K562 (cell line): ENCODE data around the gene TEPSIN. TPM values are rescaled to one million over a fixed set of nuclear protein-coding genes. Genes with fewer than 3 reads are reported as not detected.
A peak's percentile ranks its signal among the peaks of the same experiment; 100 is the strongest.

Experiments
- ATAC-seq: fragments of 200-7000 bp; cut with Tn5 transposase; 3 replicates; pipeline ENCODE4 v1.9.1; 2020; ENCODE audit warnings: moderate library complexity
- BruUV-seq: library from RNA; stranded (reverse); fragments of 400-500 nt; replicated peaks from 2 replicates; lab custom pipeline; 2021; lab: Mats Ljungman, UMichigan
- CTCF ChIA-PET: fragments of 300-600 bp; formaldehyde crosslinking; extraction: SDS; loops from one replicate; lab custom pipeline; 2021; ENCODE audit warnings: low intra/inter-chr PET ratio; lab: Yijun Ruan, JAX
- POLR2A ChIA-PET: fragments of 300-600, 350-650 bp; sonication (Branson Sonifier 250); formaldehyde crosslinking; extraction: SDS; loops from one replicate; lab custom pipeline; 2021; ENCODE audit warnings: antibody characterized with exemption, inconsistent platforms; lab: Yijun Ruan, JAX
- DNase-seq, 4 experiments: peaks; one replicate each; pipeline versions ENCODE4 v3.0.0 to v3.0.0-alpha.2; 2011 to 2018; ENCODE audit warnings: low spot score in 3 of 4, mixed read lengths in 3 of 4; ENCODE audit errors: extremely low read depth in 1 of 4
- FAIRE-seq: peaks from 2 replicates; lab custom pipeline; 2011; peaks lifted over from hg19 to GRCh38; lab: Jason Lieb, UNC
- H2AFZ ChIP-seq: 2 replicates; pipeline ENCODE4 v1.6.0; 2011; ENCODE audit warnings: low read depth, low read length, control low read depth, inconsistent platforms
- H3K27ac ChIP-seq: fragments of 200-600 bp; 3 replicates; pipeline ENCODE4 v1.8.0; 2011; ENCODE audit warnings: low read depth, mild to moderate bottlenecking, control low read depth, inconsistent platforms, low read length, moderate library complexity, mixed read lengths; ENCODE audit errors: extremely low read depth
- H3K27me3 ChIP-seq, 2 experiments: fragments of 300-600 bp in 1 of 2; 2 replicates in 1 of 2; 3 replicates in 1 of 2; pipeline versions ENCODE4 v1.6.0 to v1.8.0; 2011; ENCODE audit warnings: inconsistent platforms in 2 of 2, low read length in 2 of 2, mild to moderate bottlenecking in 1 of 2, mixed read lengths in 1 of 2, moderate library complexity in 1 of 2; ENCODE audit not compliant: control insufficient read depth in 2 of 2, insufficient read depth in 2 of 2
- H3K36me3 ChIP-seq: fragments of 300-600 bp; 3 replicates; pipeline ENCODE4 v1.8.0; 2011; ENCODE audit warnings: mild to moderate bottlenecking, low read length, inconsistent platforms; ENCODE audit not compliant: control insufficient read depth, insufficient read depth
- H3K4me1 ChIP-seq, 2 experiments: fragments of 200-600 bp in 1 of 2; replicated peaks in 1 of 2; 2 replicates in 1 of 2; 3 replicates in 1 of 2; pipeline versions ENCODE4 v1.5.1 to v1.8.0; 2011; ENCODE audit warnings: inconsistent platforms in 2 of 2, low read length in 2 of 2, mild to moderate bottlenecking in 1 of 2, mixed read lengths in 1 of 2, moderate library complexity in 1 of 2; ENCODE audit not compliant: control insufficient read depth in 2 of 2, insufficient read depth in 2 of 2
- H3K4me2 ChIP-seq: 2 replicates; pipeline ENCODE4 v1.6.1; 2011; ENCODE audit warnings: low read length, control low read depth, inconsistent platforms, mixed read lengths; ENCODE audit not compliant: insufficient read depth
- H3K4me3 ChIP-seq: fragments of 200-600 bp; sonication (generic), shearing (Covaris generic); 2 replicates; pipeline ENCODE4 v1.5.1; 2016; ENCODE audit warnings: control low read depth, inconsistent platforms
- H3K79me2 ChIP-seq: fragments of 200-600 bp; 3 replicates; pipeline ENCODE4 v1.8.0; 2011; ENCODE audit warnings: low read length, inconsistent platforms; ENCODE audit not compliant: control insufficient read depth, insufficient read depth
- H3K9ac ChIP-seq, 2 experiments: 2 replicates each; pipeline versions ENCODE4 v1.6.0 to v1.6.1; 2011; ENCODE audit warnings: low read depth in 2 of 2, low read length in 2 of 2, control low read depth in 1 of 2, inconsistent platforms in 1 of 2, mild to moderate bottlenecking in 1 of 2, mixed read lengths in 1 of 2; ENCODE audit not compliant: insufficient read depth in 1 of 2
- H3K9me1 ChIP-seq: one replicate; pipeline ENCODE4 v1.6.0; 2011; ENCODE audit warnings: inconsistent platforms, mild to moderate bottlenecking, low read length, moderate library complexity; ENCODE audit not compliant: control insufficient read depth, insufficient read depth
- H3K9me3 ChIP-seq: replicated peaks from 2 replicates; pipeline ENCODE4 v1.5.1; 2011; ENCODE audit warnings: low read depth, low read length, inconsistent platforms; ENCODE audit not compliant: control insufficient read depth, insufficient read depth
- H4K20me1 ChIP-seq: replicated peaks from 2 replicates; pipeline ENCODE4 v1.6.1; 2011; ENCODE audit warnings: low read length, inconsistent platforms, mixed read lengths; ENCODE audit not compliant: control insufficient read depth, insufficient read depth
- CTCF ChIP-seq, 3 experiments: IDR thresholded peaks in 2 of 3; conservative IDR thresholded peaks in 1 of 3; 2 replicates each; pipeline ENCODE4 v1.5.1; 2011 to 2012; ENCODE audit warnings: low read length in 3 of 3, mild to moderate bottlenecking in 3 of 3, control low read depth in 2 of 3, improper control_type of control experiment in 1 of 3, inconsistent platforms in 1 of 3, low read depth in 1 of 3, mixed read lengths in 1 of 3, moderate library complexity in 1 of 3; ENCODE audit not compliant: insufficient read depth in 2 of 3
- GATA2 ChIP-seq: sonication (generic); formaldehyde crosslinking; IDR thresholded peaks from 2 replicates; pipeline ENCODE4 v1.4.0; 2020; ENCODE audit warnings: mild to moderate bottlenecking, missing genetic modification reagents
- SMC3 ChIP-seq: conservative IDR thresholded peaks from 2 replicates; pipeline ENCODE4 v1.6.1; 2011; ENCODE audit warnings: low read depth, low read length, improper control_type of control experiment; ENCODE audit not compliant: insufficient read depth
- SOX6 ChIP-seq: fragments of 450-650 bp; IDR thresholded peaks from 2 replicates; pipeline ENCODE4 v1.6.1; 2014; ENCODE audit warnings: mild to moderate bottlenecking
- TEAD1 ChIP-seq, 2 experiments: fragments of 450-650 bp in 1 of 2; sonication (generic) in 1 of 2; formaldehyde crosslinking; IDR thresholded peaks; 2 replicates each; pipeline versions ENCODE4 v1.4.0 to v1.8.0; 2020 to 2022; ENCODE audit warnings: mild to moderate bottlenecking in 2 of 2, missing genetic modification reagents in 1 of 2
- ZBTB7A ChIP-seq: IDR thresholded peaks from 2 replicates; pipeline ENCODE4 v1.6.1; 2011; ENCODE audit warnings: low read depth, mild to moderate bottlenecking, low read length, moderate library complexity, borderline replicate concordance; ENCODE audit not compliant: control insufficient read depth
- ZFX ChIP-seq: sonication (generic); formaldehyde crosslinking; IDR thresholded peaks from 2 replicates; pipeline ENCODE4 v1.8.0; 2022; ENCODE audit warnings: mild to moderate bottlenecking, missing genetic modification reagents, moderate library complexity
- ZNF347 ChIP-seq: fragments of 450-650 bp; formaldehyde crosslinking; IDR thresholded peaks from 2 replicates; pipeline ENCODE4 v1.4.0; 2020; ENCODE audit warnings: low read depth, mild to moderate bottlenecking, moderate library complexity
- WGBS: fragments of 100-300 bp; shearing (Covaris generic); methylation state at CpG from one replicate; pipeline ENCODE4 v1.1.6; 2016; ENCODE audit warnings: low coverage, mixed read lengths; ENCODE audit not compliant: insufficient coverage; ENCODE audit errors: missing lambda C conversion rate; 5-methylcytosine and 5-hydroxymethylcytosine counted together
- in situ Hi-C: fragments of 300-500 bp; cut with MboI; formaldehyde crosslinking; loops from 4 replicates; pipeline ENCODE4 v1.15.0; 2018; ENCODE audit warnings: inconsistent platforms, mixed read lengths
- intact Hi-C: fragments of 100-400 bp; cut with micrococcal nuclease; formaldehyde crosslinking; loops from 2 replicates; pipeline ENCODE4 v1.14.2; 2022
- polyA plus RNA-seq, 8 experiments: library from polyadenylated mRNA; depleted of rRNA in 4 of 8; stranded (reverse) in 5 of 8; unstranded in 3 of 8; fragments of >200 nt; fragmentation: Nextera tagmentation in 2 of 8; fragmentation: Illumina TruSeq in 1 of 8; extraction: Ambion mirVana in 2 of 8; extraction: Trizol in 1 of 8; gene quantifications; 2 replicates each; pipeline versions ENCODE4 v1.2.1 to v1.2.3, GENCODE V29; 2011 to 2014; ENCODE audit warnings: inconsistent platforms in 1 of 8, missing spikeins in 1 of 8
- total RNA-seq, 7 experiments: library from RNA; depleted of rRNA in 6 of 7; stranded (reverse); fragments of >200 nt in 6 of 7; fragmentation: Illumina TruSeq in 2 of 7; extraction: Trizol in 2 of 7; gene quantifications; 2 replicates each; pipeline versions ENCODE4 v1.2.1 to v1.2.3, GENCODE V29; 2011 to 2021; ENCODE audit warnings: low replicate concordance in 1 of 7
- TF ChIP-seq, protein P1 (sequence below): sonication (generic); formaldehyde crosslinking; IDR thresholded peaks from 2 replicates; pipeline ENCODE4 v1.9.0; 2022; ENCODE audit warnings: mild to moderate bottlenecking, missing genetic modification reagents
- TF ChIP-seq, protein P2 (sequence below): sonication (generic); formaldehyde crosslinking; IDR thresholded peaks from 2 replicates; pipeline ENCODE4 v1.8.0; 2022; ENCODE audit warnings: missing genetic modification reagents, mild to moderate bottlenecking, moderate library complexity, borderline replicate concordance

TEPSIN gene
- total and polyA plus RNA-seq, 9 of the 15 experiments (the other 6 are each of a cell fraction or from before 2014, with no cell fraction given), result 0.80 to 29.8 (median 5.3) TPM

DNA sequence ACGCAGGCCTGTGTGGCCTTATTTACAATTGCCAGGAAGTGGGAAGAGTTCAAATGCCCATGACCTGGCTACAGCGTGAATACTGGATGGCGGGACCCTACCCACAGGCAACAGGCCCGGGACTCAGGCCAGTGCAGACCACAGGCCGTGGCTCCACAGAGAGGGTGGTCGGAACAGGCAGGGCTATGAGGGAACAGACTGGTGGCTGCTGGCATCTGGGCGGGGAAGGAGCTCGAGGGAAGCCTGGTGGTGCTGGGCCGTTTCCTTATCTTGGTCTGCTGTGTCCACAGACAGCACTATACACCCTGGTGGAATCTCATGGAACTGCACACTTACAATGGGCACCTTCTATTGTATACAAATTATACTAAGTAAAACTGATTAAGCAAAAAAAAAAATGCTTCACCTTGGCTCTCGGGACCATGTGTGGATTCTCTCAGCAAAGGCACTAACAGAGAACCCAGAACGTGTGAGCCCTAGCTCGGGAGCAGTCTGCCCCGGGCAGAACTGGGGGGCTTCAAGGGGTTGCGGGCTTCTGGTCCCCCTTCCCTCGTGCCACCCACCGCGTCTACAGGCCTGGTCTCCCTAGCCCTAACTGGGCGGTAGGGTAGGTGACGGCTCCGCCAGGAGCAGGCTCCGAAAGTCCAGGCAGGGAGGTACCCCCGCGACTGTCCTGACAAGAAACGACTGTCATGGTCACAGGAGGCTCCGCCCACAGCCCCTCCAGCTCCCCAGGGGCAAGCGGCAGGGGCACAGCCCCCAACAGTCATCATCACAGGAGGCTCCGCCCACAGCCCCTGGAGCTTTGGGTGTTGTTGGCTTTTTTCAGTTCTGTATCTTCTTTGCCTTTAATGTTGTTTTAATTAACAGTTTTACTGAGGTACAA, 37.9 kb downstream of the TEPSIN start:
- no peaks in the 10 kb centered on the region for H3K27me3 ChIP-seq
- intact Hi-C loops, result loop anchor here (2.0 kb wide), 1 partner anchor 58 kb away; no protein-coding TSS in a partner anchor
- peak; percentile 98 for ATAC-seq
- no peak overlapping the region for H3K4me3 ChIP-seq
- DNase-seq, result peak; percentile 65 to 82 (median 75)
- no peak overlapping the region for H3K27ac ChIP-seq
- H3K36me3 ChIP-seq, result peaks cover 2% of the 10 kb centered on the region; the same call in 2 of the 3 replicates
- H2AFZ ChIP-seq, result peak overlapping the region; percentile 58; the same call in 1 of the 2 replicates
- H3K9me3 ChIP-seq, result no peaks in the 10 kb centered on the region
- ChIA-PET CTCF (no interaction called here), POLR2A (interaction anchor here (0.6 kb wide), 2 partner anchors 10 to 80 kb away, joined by 3 to 4 read pairs; no protein-coding TSS in a partner anchor)
- no peak overlapping the region; the same call in 1 of the 2 replicates for H3K4me2 ChIP-seq
- H3K9me1 ChIP-seq, result peaks cover 3% of the 10 kb centered on the region
- in situ Hi-C loops, result no loop called here
- H4K20me1 ChIP-seq, result no peaks in the 10 kb centered on the region
- H3K79me2 ChIP-seq, result no peaks in the 10 kb centered on the region
- H3K9ac ChIP-seq, result peak overlapping the region in 1 of 2 experiments; percentile 66; a peak in 2 of 4 replicates
- H3K4me1 ChIP-seq, result peaks cover 3 to 31% of the 10 kb centered on the region in 2 experiments; a peak in 3 of 5 replicates
- WGBS, result 45% methylated on average over 27 of the region's 27 CpGs
- FAIRE-seq, result peak; percentile 86
- no TSS peak for BruUV-seq
- 0 out of 2 replicates have a peak, but pooled peaks have one; percentile 16 for TF ChIP-seq SMC3
- peak; percentile 60; the same call in 1 of the 2 replicates for TF ChIP-seq GATA2 (CRISPR knock-in tag)
- TF ChIP-seq ZFX (CRISPR knock-in tag), result 0 out of 2 replicates have a peak, but pooled peaks have one; percentile 18
- 0 out of 2 replicates have a peak, but pooled peaks have one; percentile 12 for TF ChIP-seq SOX6
- TF ChIP-seq, protein P1, sequence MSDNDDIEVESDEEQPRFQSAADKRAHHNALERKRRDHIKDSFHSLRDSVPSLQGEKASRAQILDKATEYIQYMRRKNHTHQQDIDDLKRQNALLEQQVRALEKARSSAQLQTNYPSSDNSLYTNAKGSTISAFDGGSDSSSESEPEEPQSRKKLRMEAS (CRISPR knock-in tag), result peak; percentile 31; the same call in 1 of the 2 replicates
- TF ChIP-seq, protein P2, sequence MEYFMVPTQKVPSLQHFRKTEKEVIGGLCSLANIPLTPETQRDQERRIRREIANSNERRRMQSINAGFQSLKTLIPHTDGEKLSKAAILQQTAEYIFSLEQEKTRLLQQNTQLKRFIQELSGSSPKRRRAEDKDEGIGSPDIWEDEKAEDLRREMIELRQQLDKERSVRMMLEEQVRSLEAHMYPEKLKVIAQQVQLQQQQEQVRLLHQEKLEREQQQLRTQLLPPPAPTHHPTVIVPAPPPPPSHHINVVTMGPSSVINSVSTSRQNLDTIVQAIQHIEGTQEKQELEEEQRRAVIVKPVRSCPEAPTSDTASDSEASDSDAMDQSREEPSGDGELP (CRISPR knock-in tag), result 0 out of 2 replicates have a peak, but pooled peaks have one; percentile 20
- TF ChIP-seq CTCF (IDR thresholded peaks at IDR 0.05 in 2 of 3, conservative IDR thresholded peaks at IDR 0.05 in 1 of 3; ENCODE audit: insufficient read depth in 2 of 3, low read depth in 1 of 3, low read length in 3 of 3), result peak; percentile 73 to 81 (median 78)
- peak in 1 of 2 experiments; percentile 50; a peak in 1 of 4 replicates for TF ChIP-seq TEAD1 (CRISPR knock-in tag; IDR thresholded peaks at IDR 0.05)
- TF ChIP-seq ZBTB7A, result peak; percentile 17; the same call in 1 of the 2 replicates
- TF ChIP-seq ZNF347 (CRISPR knock-in tag), result no peak
